ENCODE data around the gene SPRING1. TPM values are rescaled to one million over a fixed set of nuclear protein-coding genes. Genes with fewer than 3 reads are reported as not detected.

Gene SPRING1
- total and polyA plus RNA-seq, 7 donors: 10.5 to 38.6 (median 16.7) TPM

DNA sequence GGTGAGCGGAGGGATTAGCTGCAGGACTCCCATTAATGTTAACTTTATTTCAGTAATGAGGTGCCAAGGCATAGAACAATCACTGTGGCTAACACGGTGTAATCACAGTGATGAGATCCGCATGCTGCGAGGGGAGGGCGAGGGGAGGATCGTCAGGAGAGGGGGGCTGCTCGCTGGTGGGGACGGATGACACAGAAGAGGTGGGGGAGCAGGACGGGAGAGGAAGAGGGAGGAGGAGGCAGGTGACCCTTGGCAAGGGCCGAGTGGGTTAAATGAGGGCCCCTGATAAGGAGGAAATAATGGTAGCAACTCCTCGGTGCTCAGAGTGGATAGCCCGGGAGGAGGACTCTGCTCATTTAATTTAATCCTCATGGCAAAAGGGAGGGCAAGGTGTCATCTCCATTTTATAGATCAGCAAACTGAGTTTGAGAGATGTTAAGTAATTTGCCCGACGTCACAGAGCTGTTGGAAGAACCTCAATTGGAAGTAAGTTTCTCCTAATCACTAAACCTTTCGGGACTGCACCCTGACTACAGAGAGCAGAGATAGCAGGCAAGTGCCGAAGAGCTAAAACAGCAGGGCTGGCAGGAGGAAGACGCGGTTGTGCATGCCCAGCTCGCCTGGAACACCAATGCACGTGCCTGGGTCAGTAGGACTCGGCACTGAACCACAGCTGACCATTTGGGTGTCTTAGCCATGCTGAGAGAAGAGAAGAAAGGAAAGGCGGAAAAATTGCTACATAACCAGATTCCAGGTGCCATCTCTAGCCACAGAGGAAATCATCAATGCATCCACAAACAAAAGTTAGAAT is 43.0 kb downstream of the SPRING1 start:
- no peak for TF ChIP-seq POLR2AphosphoS5 (IDR thresholded peaks at IDR 0.05)
- no peak for TF ChIP-seq EP300 (IDR thresholded peaks at IDR 0.05)
- TF ChIP-seq POLR2A (IDR thresholded peaks at IDR 0.05): no peak
- TF ChIP-seq, protein P1, sequence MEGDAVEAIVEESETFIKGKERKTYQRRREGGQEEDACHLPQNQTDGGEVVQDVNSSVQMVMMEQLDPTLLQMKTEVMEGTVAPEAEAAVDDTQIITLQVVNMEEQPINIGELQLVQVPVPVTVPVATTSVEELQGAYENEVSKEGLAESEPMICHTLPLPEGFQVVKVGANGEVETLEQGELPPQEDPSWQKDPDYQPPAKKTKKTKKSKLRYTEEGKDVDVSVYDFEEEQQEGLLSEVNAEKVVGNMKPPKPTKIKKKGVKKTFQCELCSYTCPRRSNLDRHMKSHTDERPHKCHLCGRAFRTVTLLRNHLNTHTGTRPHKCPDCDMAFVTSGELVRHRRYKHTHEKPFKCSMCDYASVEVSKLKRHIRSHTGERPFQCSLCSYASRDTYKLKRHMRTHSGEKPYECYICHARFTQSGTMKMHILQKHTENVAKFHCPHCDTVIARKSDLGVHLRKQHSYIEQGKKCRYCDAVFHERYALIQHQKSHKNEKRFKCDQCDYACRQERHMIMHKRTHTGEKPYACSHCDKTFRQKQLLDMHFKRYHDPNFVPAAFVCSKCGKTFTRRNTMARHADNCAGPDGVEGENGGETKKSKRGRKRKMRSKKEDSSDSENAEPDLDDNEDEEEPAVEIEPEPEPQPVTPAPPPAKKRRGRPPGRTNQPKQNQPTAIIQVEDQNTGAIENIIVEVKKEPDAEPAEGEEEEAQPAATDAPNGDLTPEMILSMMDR (IDR thresholded peaks at IDR 0.05): no peak
- Histone ChIP-seq H3K4me3 (no peak overlapping the region), H3K9me3 (no peaks in the 10 kb centered on the region), H3K27me3 (peaks cover 0 to 39% (median 15%) of the 10 kb centered on the region in 3 donors), H3K27ac (no peak overlapping the region), H3K4me1 (peaks cover 0 to 13% (median 6%) of the 10 kb centered on the region in 4 donors), H3K36me3 (no peaks in the 10 kb centered on the region)
- WGBS, 2 donors: 75 to 81% methylated on average over 22 of the region's 22 CpGs
- intact Hi-C loops (cut with DNase I): no loop called here
- no peak for DNase-seq

DNA sequence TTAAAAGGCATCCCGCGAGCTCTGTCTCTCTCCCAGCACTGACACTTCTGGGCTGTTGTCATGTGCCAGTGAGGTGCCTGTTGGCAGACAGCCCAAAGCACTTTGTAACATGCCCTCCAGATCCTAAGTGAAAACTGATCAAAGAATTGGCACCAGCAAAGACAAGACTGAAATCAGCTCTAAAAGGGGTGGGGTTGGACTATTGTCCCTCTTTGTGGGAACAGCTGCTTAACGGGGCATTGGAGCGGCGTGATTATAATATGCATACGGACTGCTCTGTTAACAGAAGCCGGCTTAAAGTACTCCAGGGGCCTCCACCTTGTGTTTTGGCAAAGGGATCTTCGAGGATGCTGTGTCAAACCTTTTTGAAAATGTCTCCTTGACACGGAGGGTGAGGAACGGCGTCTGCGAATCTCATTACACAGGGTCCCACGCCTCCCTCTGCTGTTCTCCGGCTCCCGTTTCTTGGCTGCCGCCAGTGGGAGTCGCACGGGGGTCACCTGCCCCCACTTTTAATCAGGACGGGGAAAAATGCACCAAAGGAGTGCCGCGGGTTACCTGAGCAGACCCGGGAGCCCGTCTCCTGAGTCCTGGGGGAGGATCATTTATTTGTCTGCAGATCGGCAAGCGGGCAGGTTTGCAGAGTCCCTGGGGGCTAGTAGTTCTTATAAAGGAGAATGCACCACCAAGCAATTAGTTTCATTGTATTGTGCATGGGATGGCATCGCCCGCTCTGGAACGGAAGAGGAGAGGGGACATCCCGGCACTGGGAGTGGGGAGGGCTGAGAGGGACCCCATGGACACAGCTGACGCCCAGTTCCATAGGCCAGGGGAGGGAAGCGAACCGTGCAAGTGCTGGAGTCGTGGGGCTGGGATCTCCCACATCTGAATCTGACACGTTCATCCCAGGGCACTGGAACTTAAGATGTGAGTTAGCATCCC is 44.3 kb downstream of the SPRING1 start:
- WGBS, 2 donors: 18 to 31% methylated on average over 34 of the region's 34 CpGs
- TF ChIP-seq POLR2A (IDR thresholded peaks at IDR 0.05) (no peak), EP300 (IDR thresholded peaks at IDR 0.05) (no peak), POLR2AphosphoS5 (IDR thresholded peaks at IDR 0.05) (no peak)
- TF ChIP-seq, protein P1 (IDR thresholded peaks at IDR 0.05): no peak
- intact Hi-C loops (cut with DNase I): no loop called here
- peaks cover 0 to 41% (median 15%) of the 10 kb centered on the region in 3 donors for H3K27me3 ChIP-seq
- no peaks in the 10 kb centered on the region for H3K36me3 ChIP-seq
- no peaks in the 10 kb centered on the region for H3K9me3 ChIP-seq
- H3K4me3 ChIP-seq: peak overlapping the region in 1 of 4 donors; percentile 9
- no peak overlapping the region for H3K27ac ChIP-seq
- no peak for DNase-seq
- peaks cover 0 to 9% (median 5%) of the 10 kb centered on the region in 4 donors for H3K4me1 ChIP-seq

DNA sequence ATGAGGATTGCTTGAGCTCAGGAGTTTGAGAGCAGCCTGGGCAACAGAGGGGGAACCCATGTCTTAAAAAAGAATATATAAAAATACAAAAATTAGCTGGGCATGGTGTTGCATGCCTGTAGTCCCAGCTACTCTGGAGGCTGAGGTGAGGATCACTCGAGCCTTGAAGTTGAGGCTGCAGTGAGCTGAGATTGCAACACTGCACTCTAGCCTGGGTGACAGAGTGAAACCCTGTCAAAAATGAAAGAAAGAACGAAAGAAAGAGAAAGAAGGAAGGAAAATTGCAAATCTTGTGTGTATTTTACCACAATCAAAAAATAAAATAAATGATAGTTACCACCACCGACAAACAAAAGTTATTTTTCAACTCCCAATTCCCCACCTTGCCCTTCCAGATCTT is 45.3 kb downstream of the SPRING1 start:
- Histone ChIP-seq H3K27me3 (peaks cover 0 to 41% (median 15%) of the 10 kb centered on the region in 3 donors), H3K9me3 (no peaks in the 10 kb centered on the region), H3K36me3 (no peaks in the 10 kb centered on the region), H3K27ac (no peak overlapping the region), H3K4me1 (peaks cover 0 to 7% (median 3%) of the 10 kb centered on the region in 4 donors), H3K4me3 (no peak overlapping the region)
- 27 to 43% methylated on average over 3 of the region's 3 CpGs for WGBS, 2 donors
- no peak for TF ChIP-seq EP300 (IDR thresholded peaks at IDR 0.05)
- no peak for TF ChIP-seq POLR2A (IDR thresholded peaks at IDR 0.05)
- TF ChIP-seq, protein P1 (IDR thresholded peaks at IDR 0.05): no peak
- TF ChIP-seq POLR2AphosphoS5 (IDR thresholded peaks at IDR 0.05): no peak
- DNase-seq: no peak
- intact Hi-C loops (cut with DNase I): no loop called here

DNA sequence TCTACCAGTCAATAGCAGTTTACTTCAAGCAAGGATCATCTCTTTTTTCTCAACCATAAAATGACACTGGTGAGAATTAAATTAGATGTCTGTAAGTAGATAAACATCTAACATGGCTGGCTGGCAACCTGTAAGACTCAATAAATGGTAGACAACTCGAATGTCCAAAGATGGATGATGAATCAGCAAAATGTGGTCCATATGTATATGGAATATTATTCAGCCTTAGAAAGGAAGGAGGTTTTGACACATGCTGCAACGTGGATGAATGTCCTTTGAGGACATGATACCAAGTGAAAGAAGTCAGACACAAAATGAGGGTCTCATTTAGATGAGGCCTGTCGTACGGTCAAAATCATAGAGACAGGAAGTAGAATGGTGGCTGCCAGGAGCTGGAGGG is 46.2 kb downstream of the SPRING1 start:
- intact Hi-C loops (cut with DNase I): no loop called here
- Histone ChIP-seq H3K4me3 (no peak overlapping the region), H3K27me3 (peaks cover 0 to 41% (median 15%) of the 10 kb centered on the region in 3 donors), H3K27ac (no peak overlapping the region), H3K36me3 (no peaks in the 10 kb centered on the region), H3K4me1 (peaks cover 0 to 7% (median 3%) of the 10 kb centered on the region in 4 donors), H3K9me3 (no peaks in the 10 kb centered on the region)
- 85 to 87% methylated on average over 4 of the region's 4 CpGs for WGBS, 2 donors
- no peak for DNase-seq
- TF ChIP-seq POLR2A (IDR thresholded peaks at IDR 0.05) (no peak), EP300 (IDR thresholded peaks at IDR 0.05) (no peak), POLR2AphosphoS5 (IDR thresholded peaks at IDR 0.05) (no peak)
- TF ChIP-seq, protein P1 (IDR thresholded peaks at IDR 0.05): no peak

All from sigmoid colon (tissue), 7 donors.